Esophagus muscularis mucosa (tissue), 4 donors: ENCODE results near the gene FREM2. TPM values are rescaled to one million over a fixed set of nuclear protein-coding genes. Genes with fewer than 3 reads are reported as not detected.

Experiments
- DNase-seq: peaks from one replicate; pipeline ENCODE4 v3.0.0-alpha.2; 2017; ENCODE audit errors: extremely low spot score
- H3K27ac ChIP-seq, 4 donors: fragments of 200-600 bp; sonication (generic); replicated peaks in 1 of 4; 1 replicate in 3 of 4; 2 replicates in 1 of 4; pipeline ENCODE4 v1.5.1; 2016 to 2019; ENCODE audit warnings: mild to moderate bottlenecking in 1 of 4
- H3K27me3 ChIP-seq, 4 donors: fragments of 200-600 bp; sonication (generic); one replicate each; pipeline versions ENCODE4 v1.5.1 to v1.6.0; 2016 to 2019
- H3K36me3 ChIP-seq, 4 donors: fragments of 200-600 bp; sonication (generic); one replicate each; pipeline ENCODE4 v1.5.1; 2016 to 2019
- H3K4me1 ChIP-seq, 4 donors: fragments of 200-600 bp; sonication (generic); one replicate each; pipeline ENCODE4 v1.5.1; 2016 to 2019
- H3K4me3 ChIP-seq, 4 donors: fragments of 200-600 bp; sonication (generic); 1 replicate in 2 of 4; 2 replicates in 2 of 4; pipeline ENCODE4 v1.5.1; 2016 to 2019; ENCODE audit warnings: mild to moderate bottlenecking in 4 of 4, moderate library complexity in 1 of 4
- H3K9me3 ChIP-seq, 4 donors: fragments of 200-600 bp; sonication (generic); 1 replicate in 3 of 4; 2 replicates in 1 of 4; pipeline ENCODE4 v1.5.1; 2016 to 2019
- CTCF ChIP-seq, 3 experiments: fragments of 200-600 bp in 2 of 3; fragments of 450-650 bp in 1 of 3; sonication (generic) in 2 of 3; IDR thresholded peaks; one replicate each; pipeline ENCODE4 v1.5.1; 2017 to 2019; ENCODE audit warnings: antibody characterized with exemption in 3 of 3, mild to moderate bottlenecking in 2 of 3, moderate library complexity in 1 of 3
- EP300 ChIP-seq: sonication (generic); formaldehyde crosslinking; IDR thresholded peaks from one replicate; pipeline ENCODE4 v1.6.1; 2017; ENCODE audit warnings: antibody characterized with exemption
- POLR2A ChIP-seq: fragments of 450-650 bp; IDR thresholded peaks from one replicate; pipeline ENCODE4 v1.6.1; 2017; ENCODE audit warnings: antibody characterized with exemption, moderate library complexity, mild to moderate bottlenecking, low read depth
- POLR2AphosphoS5 ChIP-seq, 2 donors: sonication (generic); formaldehyde crosslinking; IDR thresholded peaks; one replicate each; pipeline ENCODE4 v1.6.1; 2017; ENCODE audit warnings: antibody characterized with exemption in 2 of 2
- WGBS: methylation state at CpG from one replicate; pipeline ENCODE4 v1.1.5; 2018; 5-methylcytosine and 5-hydroxymethylcytosine counted together
- intact Hi-C: fragments of 100-400 bp; cut with DNase I; formaldehyde crosslinking; loops from one replicate; pipeline ENCODE4 v1.15.1; 2023
- total RNA-seq, 4 donors: library from RNA; depleted of rRNA; stranded (reverse); fragments of >200 nt; gene quantifications; one replicate each; pipeline versions ENCODE4 v1.1.0 to v1.2.1, GENCODE V29; 2016

The FREM2 gene
- total RNA-seq, 4 donors from 2014 or later = 0.13 to 0.34 (median 0.33) TPM; not detected in 1

- Histone ChIP-seq H3K27me3 (no peaks in the 10 kb centered on the region), H3K4me3 (no peak overlapping the region), H3K27ac (no peak overlapping the region), H3K36me3 (no peaks in the 10 kb centered on the region), H3K9me3 (no peaks in the 10 kb centered on the region), H3K4me1 (no peaks in the 10 kb centered on the region)
- TF ChIP-seq CTCF (IDR thresholded peaks at IDR 0.05) = no peak
- no peak for TF ChIP-seq POLR2AphosphoS5 (IDR thresholded peaks at IDR 0.05)
- TF ChIP-seq POLR2A = no peak
- intact Hi-C loops = no loop called here
- no peak for DNase-seq
- 78% methylated on average over 3 of the region's 3 CpGs for WGBS
These were observed 218.2 kb downstream of the FREM2 start for GRCh38 chr13:38905081-38905480.

- no peak for TF ChIP-seq POLR2AphosphoS5 (IDR thresholded peaks at IDR 0.05)
- TF ChIP-seq CTCF (IDR thresholded peaks at IDR 0.05) = no peak
- TF ChIP-seq POLR2A = no peak
- TF ChIP-seq EP300 = no peak
- 74% methylated on average over 1 of the region's 1 CpG for WGBS
These were observed 219.0 kb downstream of the FREM2 start for GRCh38 chr13:38905861-38906260.

DNA sequence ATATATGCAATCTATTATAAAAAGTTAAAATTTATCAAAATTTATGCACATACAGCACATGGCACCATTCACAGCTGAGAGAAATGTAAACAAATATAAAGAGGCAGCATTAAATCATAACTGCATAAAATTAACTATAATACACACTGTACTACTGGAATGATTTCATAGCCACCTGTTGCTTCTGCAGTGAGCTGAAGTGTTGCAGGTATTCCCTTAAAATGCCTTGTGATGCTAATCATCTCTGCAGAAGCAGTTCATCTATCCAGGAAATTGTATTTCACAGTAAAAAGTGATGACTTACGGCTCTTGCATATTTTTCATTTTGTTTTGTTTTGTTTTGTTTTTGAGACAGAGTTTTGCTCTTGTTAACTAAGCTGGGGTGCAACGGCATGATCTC, 221.7 kb downstream of the FREM2 start:
- intact Hi-C loops = no loop called here
- no peak overlapping the region for H3K27ac ChIP-seq
- no peaks in the 10 kb centered on the region for H3K9me3 ChIP-seq
- 92% methylated on average over 2 of the region's 2 CpGs for whole genome bisulfite sequencing
- no peak for DNase-seq
- no peak for TF ChIP-seq CTCF (IDR thresholded peaks at IDR 0.05)
- no peak for TF ChIP-seq EP300
- no peak for TF ChIP-seq POLR2AphosphoS5 (IDR thresholded peaks at IDR 0.05)
- TF ChIP-seq POLR2A = no peak
- H3K27me3 ChIP-seq = no peaks in the 10 kb centered on the region
- H3K4me1 ChIP-seq = no peaks in the 10 kb centered on the region
- H3K36me3 ChIP-seq = no peaks in the 10 kb centered on the region
- H3K4me3 ChIP-seq = no peak overlapping the region

More at GRCh38 chr13:38905861-38906260, 219.0 kb downstream of the FREM2 start:
- DNase-seq = no peak
- Histone ChIP-seq H3K4me1 (no peaks in the 10 kb centered on the region), H3K4me3 (no peak overlapping the region), H3K27me3 (no peaks in the 10 kb centered on the region), H3K27ac (no peak overlapping the region), H3K36me3 (no peaks in the 10 kb centered on the region), H3K9me3 (no peaks in the 10 kb centered on the region)
- intact Hi-C loops = no loop called here

- Histone ChIP-seq H3K4me1 (no peaks in the 10 kb centered on the region), H3K9me3 (no peaks in the 10 kb centered on the region), H3K27me3 (no peaks in the 10 kb centered on the region), H3K27ac (no peak overlapping the region), H3K36me3 (no peaks in the 10 kb centered on the region), H3K4me3 (no peak overlapping the region)
- intact Hi-C loops = no loop called here
- DNase-seq = no peak
- 89% methylated on average over 6 of the region's 6 CpGs for WGBS
- TF ChIP-seq CTCF (IDR thresholded peaks at IDR 0.05) (no peak), EP300 (no peak), POLR2A (no peak), POLR2AphosphoS5 (IDR thresholded peaks at IDR 0.05) (no peak)
These were observed 227.2 kb downstream of the FREM2 start for GRCh38 chr13:38914070-38914469.

DNA sequence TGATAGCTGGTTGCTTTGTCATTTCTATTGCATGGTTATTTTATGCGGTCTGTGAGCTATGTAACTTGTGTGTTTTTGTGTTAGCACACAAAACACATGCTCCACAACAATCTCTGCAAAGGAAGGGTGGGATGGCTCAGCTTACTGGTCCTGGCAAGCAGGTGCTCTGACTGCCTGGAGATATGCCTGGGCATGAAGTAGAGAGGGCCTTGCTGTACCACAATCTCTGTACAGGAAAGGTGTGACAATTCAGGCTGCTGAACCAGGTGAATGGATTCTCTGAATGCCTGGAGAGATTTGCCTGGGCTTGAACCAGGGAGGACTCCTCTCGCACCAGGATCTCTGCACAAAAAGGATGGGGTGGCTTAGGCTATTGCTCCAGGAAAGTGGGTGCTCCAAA, 234.2 kb downstream of the FREM2 start:
- H3K27me3 ChIP-seq = peaks cover 0 to 11% (median 0%) of the 10 kb centered on the region in 4 donors
- TF ChIP-seq POLR2A = no peak
- no peak for TF ChIP-seq POLR2AphosphoS5 (IDR thresholded peaks at IDR 0.05)
- TF ChIP-seq EP300 = no peak
- no peak for TF ChIP-seq CTCF (IDR thresholded peaks at IDR 0.05)
- H3K27ac ChIP-seq = no peak overlapping the region
- intact Hi-C loops = no loop called here
- 73% methylated on average over 2 of the region's 2 CpGs for WGBS
- DNase-seq = no peak
- H3K9me3 ChIP-seq = no peaks in the 10 kb centered on the region
- no peak overlapping the region for H3K4me3 ChIP-seq
- H3K36me3 ChIP-seq = no peaks in the 10 kb centered on the region
- no peaks in the 10 kb centered on the region for H3K4me1 ChIP-seq
